Right cardiac atrium (tissue), 5 donors: Measurements from ENCODE around the gene CPLX4. TPM values are rescaled to one million over a fixed set of nuclear protein-coding genes. Genes with fewer than 3 reads are reported as not detected.

Experiments used
- ATAC-seq, 2 donors: fragments of 200-7000 bp; cut with Tn5 transposase; one replicate each; pipeline versions ENCODE4 v1.8.0 to v1.9.1; 2020; ENCODE audit warnings: moderate library complexity in 2 of 2, mild to moderate bottlenecking in 1 of 2
- DNase-seq, 3 donors: peaks; one replicate each; pipeline ENCODE4 v3.0.0-alpha.2; 2020
- H3K27ac ChIP-seq: one replicate; pipeline ENCODE4 v1.5.1; 2013; ENCODE audit warnings: mild to moderate bottlenecking, low read length, control low read depth, moderate library complexity
- H3K27me3 ChIP-seq: one replicate; pipeline ENCODE4 v1.6.1; 2013; ENCODE audit not compliant: control insufficient read depth, insufficient read depth
- H3K4me1 ChIP-seq: one replicate; pipeline ENCODE4 v1.6.1; 2013; ENCODE audit warnings: low read length; ENCODE audit not compliant: control insufficient read depth, insufficient read depth
- H3K4me3 ChIP-seq: one replicate; pipeline ENCODE4 v1.5.1; 2013; ENCODE audit warnings: low read length, control low read depth
- H3K9me3 ChIP-seq: one replicate; pipeline ENCODE4 v1.6.1; 2013; ENCODE audit warnings: low read length; ENCODE audit not compliant: control insufficient read depth
- WGBS: extraction: QIAGEN DNeasy Blood & Tissue Kit; methylation state at CpG from one replicate; pipeline ENCODE4 v1.1.7; 2013; 5-methylcytosine and 5-hydroxymethylcytosine counted together
- intact Hi-C, 4 donors: fragments of 100-400 bp; cut with DNase I; formaldehyde crosslinking; loops; one replicate each; pipeline versions ENCODE4 v1.11.0 to v1.14.0; 2022 to 2023
- long read RNA-seq, 4 donors: library from polyadenylated mRNA; unstranded; transcript quantifications; one replicate each; pipeline ENCODE4 v2.0.0, GENCODE V29; 2020 to 2021
- polyA plus RNA-seq: library from polyadenylated mRNA; stranded (reverse); fragments of 200-250 nt; gene quantifications from one replicate; pipeline ENCODE4 v1.2.3, GENCODE V29; 2013
- total RNA-seq, 4 donors: library from RNA; stranded (reverse); fragmentation: NEBNext Ultra II Directional; extraction: Animal tissue kit (Norgen Biotek cat#: 25700); gene quantifications; one replicate each; pipeline ENCODE4 v1.2.1, GENCODE V29; 2021
- donor health status: healthy with polysubstance abuse.
- donor health status: DM: no; HTN: yes; CAD: no.
- donor health status: DM: no; HTN: no; CAD: no.
- donor health status: DM: no; HTN: yes; CAD: no; lungs with severe emphysema.
- donor health status: DM: yes; HTN: yes; CAD: no.

Gene CPLX4
- total RNA-seq (not detected), polyA plus RNA-seq (not detected)
- long read RNA-seq, donor 1 = 0 reads
- long read RNA-seq, donor 2 = 0 reads
- long read RNA-seq, donor 3 = 0 reads
- long read RNA-seq, donor 4 = 0 reads

- DNase-seq = no peak
- 79% methylated on average over 4 of the region's 4 CpGs for WGBS
- ATAC-seq = no peak
- Histone ChIP-seq H3K27me3 (no peaks in the 10 kb centered on the region), H3K9me3 (no peaks in the 10 kb centered on the region), H3K4me1 (no peaks in the 10 kb centered on the region), H3K4me3 (no peak within 1 kb of the TSS), H3K27ac (no peak within 1 kb of the TSS)
- intact Hi-C loops = no loop called here
Observed at GRCh38 chr18:59318460-59319050, at the start of gene CPLX4. Gene CPLX4, minus strand, starts transcription at chr18:59318649. Its CDS starts 187 bp downstream, at chr18:59318462.

- intact Hi-C loops = no loop called here
- DNase-seq (no peak), ATAC-seq (no peak)
- 90% methylated on average over 3 of the region's 3 CpGs for WGBS
- Histone ChIP-seq H3K27me3 (no peaks in the 10 kb centered on the region), H3K27ac (no peak overlapping the region), H3K4me1 (no peaks in the 10 kb centered on the region), H3K9me3 (no peaks in the 10 kb centered on the region), H3K4me3 (no peak overlapping the region)
Observed at GRCh38 chr18:59360381-59360780, 41.9 kb upstream of the CPLX4 start.

- peak overlapping the region; percentile 81 for H3K4me3 ChIP-seq
- no peaks in the 10 kb centered on the region for H3K4me1 ChIP-seq
- ATAC-seq (peak; percentile 32 to 42), DNase-seq (no peak)
- intact Hi-C loops = no loop called here
- no peaks in the 10 kb centered on the region for H3K9me3 ChIP-seq
- H3K27me3 ChIP-seq = no peaks in the 10 kb centered on the region
- 4% methylated on average over 4 of the region's 4 CpGs for WGBS
- no peak overlapping the region for H3K27ac ChIP-seq
Observed at GRCh38 chr18:59359576-59359952, 41.1 kb upstream of the CPLX4 start.

DNA sequence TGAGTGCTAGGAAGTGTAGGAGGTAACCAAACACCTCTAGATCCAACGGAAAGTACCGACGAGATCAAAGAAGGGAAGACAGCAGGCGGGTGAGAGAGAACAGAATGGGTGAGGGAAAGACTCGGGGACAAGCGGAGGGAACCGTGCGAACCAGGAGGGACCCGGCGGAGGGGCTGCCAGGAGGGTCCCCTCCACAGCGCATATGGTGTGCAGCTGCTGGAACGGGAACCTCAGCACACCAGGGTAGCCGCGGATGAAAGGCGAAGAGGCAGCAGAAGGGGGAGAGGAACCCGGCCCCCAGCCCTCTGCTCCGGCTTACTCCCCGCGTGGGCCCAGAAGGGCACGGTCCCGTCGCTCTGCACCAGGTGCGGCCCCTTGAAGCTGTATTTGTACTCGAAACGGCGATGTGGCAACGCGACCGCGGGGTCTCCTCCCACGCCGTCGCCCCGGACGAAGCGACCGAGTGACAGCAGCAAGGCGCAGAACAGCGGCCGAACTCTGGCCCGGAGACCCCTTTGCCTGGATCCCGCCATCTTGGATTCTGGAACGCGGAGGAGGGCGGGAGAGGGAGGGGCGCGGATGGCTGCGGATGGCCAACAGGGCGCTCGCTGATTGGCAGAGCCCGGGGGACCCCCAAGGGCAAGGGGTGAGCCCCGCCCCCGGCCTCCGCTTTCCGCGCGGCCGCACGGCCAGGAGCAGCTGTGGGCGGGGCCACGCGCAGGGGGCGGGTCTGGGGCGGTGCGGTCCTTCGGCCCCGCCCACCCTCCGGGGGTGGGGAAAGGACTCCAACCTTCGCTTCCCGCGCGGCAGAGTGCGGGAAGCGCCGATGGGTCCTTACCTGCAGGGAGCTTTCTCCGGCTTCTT, 40.5 kb upstream of the CPLX4 start, which contains the start of gene LMAN1:
Gene LMAN1, minus strand, starts transcription at position 554 of the 864 bp plus-strand sequence. Its CDS starts 21 bp downstream, at position 533.
- ATAC-seq = peak; percentile 100
- Histone ChIP-seq H3K27me3 (no peaks in the 10 kb centered on the region), H3K4me1 (no peaks in the 10 kb centered on the region), H3K27ac (peak within 1 kb of the TSS; percentile 77), H3K4me3 (peak within 1 kb of the TSS; percentile 81), H3K9me3 (no peaks in the 10 kb centered on the region)
- DNase-seq = peak; percentile 98 to 99 (median 99)
- intact Hi-C loops = no loop called here
- WGBS = under 1% methylated on average over 76 of the region's 76 CpGs

- Histone ChIP-seq H3K9me3 (no peaks in the 10 kb centered on the region), H3K4me3 (peak overlapping the region; percentile 81), H3K4me1 (no peaks in the 10 kb centered on the region), H3K27me3 (no peaks in the 10 kb centered on the region), H3K27ac (peak overlapping the region; percentile 77)
- DNase-seq (peak in 1 of 3 donors; percentile 49), ATAC-seq (no peak)
- intact Hi-C loops = no loop called here
- under 1% methylated on average over 8 of the region's 8 CpGs for WGBS
Observed at GRCh38 chr18:59358414-59358711, 39.9 kb upstream of the CPLX4 start.

DNA sequence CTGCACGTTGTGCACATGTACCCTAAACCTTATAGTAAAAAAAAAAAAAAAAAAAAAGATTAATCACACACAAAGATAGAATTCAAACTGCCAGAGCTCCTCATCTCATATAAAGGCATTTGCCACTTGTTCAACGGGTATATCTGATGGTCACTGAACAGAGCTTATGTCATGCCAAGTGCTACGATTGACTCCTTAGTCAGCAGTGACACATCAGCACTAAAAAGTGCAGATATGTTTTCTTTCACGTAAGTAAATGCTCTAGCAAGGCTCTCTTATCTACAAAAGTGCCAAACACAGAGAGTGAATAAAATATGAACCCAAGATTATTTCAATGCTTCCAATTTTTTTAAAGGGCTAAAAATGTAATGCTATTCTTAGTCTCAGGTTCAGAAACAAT, 39.5 kb upstream of the CPLX4 start:
- ATAC-seq (no peak), DNase-seq (no peak)
- Histone ChIP-seq H3K4me3 (peak overlapping the region; percentile 81), H3K27me3 (no peaks in the 10 kb centered on the region), H3K27ac (no peak overlapping the region), H3K4me1 (no peaks in the 10 kb centered on the region), H3K9me3 (no peaks in the 10 kb centered on the region)
- 6% methylated on average over 4 of the region's 4 CpGs for WGBS
- intact Hi-C loops = no loop called here

DNA sequence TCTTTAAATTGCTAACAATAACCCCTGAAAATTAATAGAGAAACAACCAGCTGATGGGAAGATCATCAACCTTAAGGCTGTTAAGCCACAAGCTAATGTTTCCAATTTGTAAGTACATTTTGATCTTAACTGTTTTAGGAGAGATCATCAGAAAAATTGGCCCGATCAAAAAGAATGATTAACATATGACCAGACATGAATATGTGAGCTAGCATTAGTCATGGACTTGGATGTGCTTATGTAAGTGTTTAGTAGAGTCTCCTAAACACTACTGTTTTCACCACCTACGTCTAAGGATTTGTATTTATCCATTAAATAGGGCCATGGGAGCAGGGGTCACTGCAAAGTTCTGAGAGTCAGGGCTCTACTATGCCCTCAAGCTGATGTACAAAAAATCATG, 36.3 kb upstream of the CPLX4 start:
- WGBS = 91% methylated on average over 2 of the region's 2 CpGs
- ATAC-seq (no peak), DNase-seq (no peak)
- Histone ChIP-seq H3K27me3 (no peaks in the 10 kb centered on the region), H3K4me3 (no peak overlapping the region), H3K27ac (no peak overlapping the region), H3K4me1 (no peaks in the 10 kb centered on the region), H3K9me3 (no peaks in the 10 kb centered on the region)
- intact Hi-C loops = no loop called here

DNA sequence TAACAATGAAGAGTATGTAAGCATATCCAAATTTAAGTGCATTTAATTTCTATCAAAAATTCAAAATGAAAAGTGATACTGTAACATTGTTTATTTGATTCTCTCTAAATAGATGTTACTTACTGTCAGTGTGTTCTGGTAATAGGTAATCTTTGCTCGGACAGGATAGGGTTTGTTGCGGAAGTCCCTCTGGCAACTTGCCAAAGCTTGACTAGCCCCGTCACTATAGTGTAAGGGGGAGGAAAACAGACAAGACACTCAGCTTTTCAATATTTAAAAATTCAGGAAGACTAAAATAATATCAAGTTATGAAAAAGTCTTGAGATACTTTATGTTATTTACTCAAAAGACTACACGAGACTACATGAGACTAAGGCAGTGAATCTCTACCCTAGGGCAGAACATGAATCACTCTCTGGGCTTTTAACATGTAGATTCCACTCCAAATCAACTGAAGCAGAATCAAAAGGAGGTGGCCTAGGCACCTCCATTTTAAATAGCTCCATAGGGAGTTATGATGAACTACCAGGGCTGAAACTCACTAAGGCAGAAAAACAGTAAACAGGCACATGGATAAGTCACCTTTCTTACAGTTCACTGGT, 34.7 kb upstream of the CPLX4 start:
- peak in 1 of 2 donors; percentile 45 for ATAC-seq
- peak in 1 of 3 donors; percentile 45 for DNase-seq
- Histone ChIP-seq H3K27ac (no peak overlapping the region), H3K27me3 (no peaks in the 10 kb centered on the region), H3K4me3 (no peak overlapping the region), H3K4me1 (no peaks in the 10 kb centered on the region), H3K9me3 (no peaks in the 10 kb centered on the region)
- intact Hi-C loops = no loop called here
- WGBS = 50% methylated on average over 4 of the region's 4 CpGs

DNA sequence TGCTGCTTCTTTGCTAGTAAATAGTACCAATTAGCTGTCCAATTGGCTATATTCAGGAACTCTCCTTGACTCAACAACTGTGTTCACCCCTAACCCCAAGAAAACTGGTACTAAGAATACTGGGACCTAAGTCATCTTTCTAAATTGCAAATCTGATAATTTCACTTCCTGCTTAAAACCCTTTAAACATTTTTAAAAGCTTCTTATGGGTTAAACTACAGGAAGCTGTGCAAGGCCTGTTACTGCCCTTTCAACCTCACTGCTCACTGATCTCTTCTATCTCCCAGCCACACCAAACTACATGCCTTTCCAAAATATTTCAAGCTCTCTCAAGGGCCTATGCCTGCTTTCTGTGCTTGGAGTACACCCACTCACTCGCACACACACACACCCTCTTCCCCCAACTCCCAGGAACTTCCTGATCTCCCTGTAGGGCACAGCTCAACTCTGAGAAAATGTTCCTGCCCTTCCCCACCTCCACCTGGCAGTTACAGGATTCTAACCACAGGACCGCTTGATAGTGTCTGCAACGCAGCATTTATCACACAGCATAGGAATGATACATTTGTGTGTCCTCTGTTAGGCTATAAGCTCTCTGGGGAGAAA, 33.9 kb upstream of the CPLX4 start:
- no peak overlapping the region for H3K27ac ChIP-seq
- no peaks in the 10 kb centered on the region for H3K4me1 ChIP-seq
- H3K4me3 ChIP-seq = no peak overlapping the region
- DNase-seq (no peak), ATAC-seq (no peak)
- no peaks in the 10 kb centered on the region for H3K9me3 ChIP-seq
- no peaks in the 10 kb centered on the region for H3K27me3 ChIP-seq
- intact Hi-C loops = no loop called here
- 79% methylated on average over 3 of the region's 3 CpGs for WGBS

- Histone ChIP-seq H3K9me3 (no peaks in the 10 kb centered on the region), H3K4me3 (no peak overlapping the region), H3K27ac (no peak overlapping the region), H3K27me3 (no peaks in the 10 kb centered on the region), H3K4me1 (no peaks in the 10 kb centered on the region)
- intact Hi-C loops = no loop called here
- DNase-seq (no peak), ATAC-seq (no peak)
- WGBS = 98% methylated on average over 4 of the region's 4 CpGs
Observed at GRCh38 chr18:59345556-59345955, 27.1 kb upstream of the CPLX4 start.

DNA sequence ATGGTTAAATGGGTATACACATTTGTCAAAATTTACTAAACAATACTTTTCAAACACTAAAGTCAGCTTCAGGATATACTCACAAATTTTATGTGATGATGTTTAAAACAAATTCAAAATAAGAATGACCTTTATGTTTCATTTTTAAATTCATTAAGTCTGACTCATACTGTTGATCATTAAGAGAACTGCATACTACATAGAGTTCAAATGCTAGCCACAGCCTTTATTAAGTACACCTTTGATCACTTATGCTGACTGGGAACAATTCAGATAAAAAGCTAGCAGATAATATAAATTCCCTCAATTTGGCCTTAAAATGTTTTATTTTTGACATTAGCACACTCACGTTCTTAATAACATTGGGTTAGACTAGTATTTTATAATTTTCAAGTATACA, 26.5 kb upstream of the CPLX4 start:
- H3K9me3 ChIP-seq = no peaks in the 10 kb centered on the region
- no peaks in the 10 kb centered on the region for H3K4me1 ChIP-seq
- H3K27me3 ChIP-seq = no peaks in the 10 kb centered on the region
- intact Hi-C loops = no loop called here
- DNase-seq (no peak), ATAC-seq (no peak)
- no peak overlapping the region for H3K27ac ChIP-seq
- H3K4me3 ChIP-seq = no peak overlapping the region
- WGBS = 0% methylated on average over 1 of the region's 1 CpG
